ENCODE measurements around the gene USH1C.

GRCh38 chr11:17540807-17541206, 3.4 kb downstream of the USH1C start:
- TF ChIP-seq POLR2AphosphoS5 (IDR thresholded peaks at IDR 0.05) = no peak
- TF ChIP-seq POLR2A (IDR thresholded peaks at IDR 0.05) = no peak
- TF ChIP-seq CTCF (IDR thresholded peaks at IDR 0.05) = no peak
